Measurements from ENCODE around the gene TRIM46. TPM values are rescaled to one million over a fixed set of nuclear protein-coding genes. Genes with fewer than 3 reads are reported as not detected.

TRIM46 gene
- total and polyA plus RNA-seq, 2 of the 13 experiments (the other 11 are each of a cell fraction or from before 2014, with no cell fraction given), result 0.04 to 0.09 TPM

- TF ChIP-seq, protein P1, sequence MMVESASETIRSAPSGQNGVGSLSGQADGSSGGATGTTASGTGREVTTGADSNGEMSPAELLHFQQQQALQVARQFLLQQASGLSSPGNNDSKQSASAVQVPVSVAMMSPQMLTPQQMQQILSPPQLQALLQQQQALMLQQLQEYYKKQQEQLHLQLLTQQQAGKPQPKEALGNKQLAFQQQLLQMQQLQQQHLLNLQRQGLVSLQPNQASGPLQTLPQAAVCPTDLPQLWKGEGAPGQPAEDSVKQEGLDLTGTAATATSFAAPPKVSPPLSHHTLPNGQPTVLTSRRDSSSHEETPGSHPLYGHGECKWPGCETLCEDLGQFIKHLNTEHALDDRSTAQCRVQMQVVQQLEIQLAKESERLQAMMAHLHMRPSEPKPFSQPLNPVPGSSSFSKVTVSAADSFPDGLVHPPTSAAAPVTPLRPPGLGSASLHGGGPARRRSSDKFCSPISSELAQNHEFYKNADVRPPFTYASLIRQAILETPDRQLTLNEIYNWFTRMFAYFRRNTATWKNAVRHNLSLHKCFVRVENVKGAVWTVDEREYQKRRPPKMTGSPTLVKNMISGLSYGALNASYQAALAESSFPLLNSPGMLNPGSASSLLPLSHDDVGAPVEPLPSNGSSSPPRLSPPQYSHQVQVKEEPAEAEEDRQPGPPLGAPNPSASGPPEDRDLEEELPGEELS (CRISPR knock-in tag; IDR thresholded peaks at IDR 0.05), result peak; percentile 68; the same call in 1 of the 2 replicates
- TF ChIP-seq KAT8 (CRISPR knock-in tag; IDR thresholded peaks at IDR 0.05) (peak; percentile 95), ZNF33B (CRISPR knock-in tag; IDR thresholded peaks at IDR 0.05) (no peak), SYNCRIP (IDR thresholded peaks at IDR 0.05; ENCODE audit: insufficient read depth, low read depth, low read length) (no peak), KDM5A (IDR thresholded peaks at IDR 0.05; ENCODE audit: borderline replicate concordance, low read length) (peak; percentile 88), EEA1 (CRISPR knock-in tag; IDR thresholded peaks at IDR 0.05; ENCODE audit: borderline replicate concordance) (no peak), ZNF614 (CRISPR knock-in tag; IDR thresholded peaks at IDR 0.05; ENCODE audit: borderline replicate concordance) (peak; percentile 76; the same call in 1 of the 2 replicates), ZNF431 (CRISPR knock-in tag; IDR thresholded peaks at IDR 0.05; ENCODE audit: borderline replicate concordance, low read depth) (no peak), ARID2 (CRISPR knock-in tag; IDR thresholded peaks at IDR 0.05; ENCODE audit: borderline replicate concordance) (no peak), PTBP1 (IDR thresholded peaks at IDR 0.05; ENCODE audit: low read depth, low read length, poor library complexity, severe bottlenecking) (peak; percentile 45), KLF6 (CRISPR knock-in tag; IDR thresholded peaks at IDR 0.05) (no peak; the same call in 1 of the 2 replicates), ZBTB1 (CRISPR knock-in tag; IDR thresholded peaks at IDR 0.05; ENCODE audit: borderline replicate concordance) (no peak), TFE3 (CRISPR knock-in tag; IDR thresholded peaks at IDR 0.05) (no peak), ATF4 (CRISPR knock-in tag; IDR thresholded peaks at IDR 0.05) (no peak), MEF2D (CRISPR knock-in tag; IDR thresholded peaks at IDR 0.05) (no peak), PAX8 (CRISPR knock-in tag; IDR thresholded peaks at IDR 0.05; ENCODE audit: borderline replicate concordance) (no peak), ZSCAN25 (CRISPR knock-in tag; IDR thresholded peaks at IDR 0.05) (peak; percentile 41; the same call in 1 of the 2 replicates), ZFP1 (CRISPR knock-in tag; IDR thresholded peaks at IDR 0.05) (0 out of 2 replicates have a peak, but pooled peaks have one; percentile 62), TRIM22 (IDR thresholded peaks at IDR 0.05) (no peak), ZNF333 (CRISPR knock-in tag; IDR thresholded peaks at IDR 0.05; ENCODE audit: borderline replicate concordance) (peak; percentile 43; the same call in 1 of the 2 replicates), JDP2 (CRISPR knock-in tag; IDR thresholded peaks at IDR 0.05; ENCODE audit: borderline replicate concordance) (no peak)
- TF ChIP-seq, protein P2, sequence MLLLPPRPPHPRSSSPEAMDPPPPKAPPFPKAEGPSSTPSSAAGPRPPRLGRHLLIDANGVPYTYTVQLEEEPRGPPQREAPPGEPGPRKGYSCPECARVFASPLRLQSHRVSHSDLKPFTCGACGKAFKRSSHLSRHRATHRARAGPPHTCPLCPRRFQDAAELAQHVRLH (CRISPR knock-in tag; IDR thresholded peaks at IDR 0.05; ENCODE audit: borderline replicate concordance, low read depth), result peak; percentile 86
These were observed 744 bp upstream of the TRIM46 start, which contains the start of gene KRTCAP2 (continued) for GRCh38 chr1:155172732-155173477.
